ENCODE data around the gene OPTC.

DNA sequence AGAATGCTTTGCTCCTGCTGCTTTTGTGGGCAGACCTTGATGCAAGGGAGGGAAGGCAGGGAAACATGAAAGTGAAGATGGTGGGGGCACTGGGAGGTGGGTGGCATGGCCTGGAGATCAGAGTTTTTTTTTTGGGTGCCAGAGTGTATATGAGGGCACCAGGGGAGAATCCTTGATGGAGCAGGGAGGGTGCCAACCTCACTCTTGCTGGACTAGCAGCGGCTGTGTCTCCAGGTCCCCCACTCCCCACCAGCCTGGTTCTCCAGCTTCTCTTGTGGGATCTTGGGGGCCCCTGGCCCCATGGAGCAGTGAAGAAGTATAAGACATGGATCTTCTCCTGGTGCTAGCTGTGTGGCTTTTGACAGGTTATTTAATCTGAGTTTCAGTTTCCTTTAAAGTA lies 31.8 kb upstream of the OPTC start:
- TF ChIP-seq, protein P1, sequence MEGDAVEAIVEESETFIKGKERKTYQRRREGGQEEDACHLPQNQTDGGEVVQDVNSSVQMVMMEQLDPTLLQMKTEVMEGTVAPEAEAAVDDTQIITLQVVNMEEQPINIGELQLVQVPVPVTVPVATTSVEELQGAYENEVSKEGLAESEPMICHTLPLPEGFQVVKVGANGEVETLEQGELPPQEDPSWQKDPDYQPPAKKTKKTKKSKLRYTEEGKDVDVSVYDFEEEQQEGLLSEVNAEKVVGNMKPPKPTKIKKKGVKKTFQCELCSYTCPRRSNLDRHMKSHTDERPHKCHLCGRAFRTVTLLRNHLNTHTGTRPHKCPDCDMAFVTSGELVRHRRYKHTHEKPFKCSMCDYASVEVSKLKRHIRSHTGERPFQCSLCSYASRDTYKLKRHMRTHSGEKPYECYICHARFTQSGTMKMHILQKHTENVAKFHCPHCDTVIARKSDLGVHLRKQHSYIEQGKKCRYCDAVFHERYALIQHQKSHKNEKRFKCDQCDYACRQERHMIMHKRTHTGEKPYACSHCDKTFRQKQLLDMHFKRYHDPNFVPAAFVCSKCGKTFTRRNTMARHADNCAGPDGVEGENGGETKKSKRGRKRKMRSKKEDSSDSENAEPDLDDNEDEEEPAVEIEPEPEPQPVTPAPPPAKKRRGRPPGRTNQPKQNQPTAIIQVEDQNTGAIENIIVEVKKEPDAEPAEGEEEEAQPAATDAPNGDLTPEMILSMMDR (IDR thresholded peaks at IDR 0.05): no peak
- no peak for TF ChIP-seq POLR2A (IDR thresholded peaks at IDR 0.05)
